Posterior vena cava (tissue), 2 donors: ENCODE results near the gene CRACR2A. TPM values are rescaled to one million over a fixed set of nuclear protein-coding genes. Genes with fewer than 3 reads are reported as not detected.

Experiments used
- total RNA-seq, 2 donors: library from RNA; stranded (reverse); fragmentation: NEBNext Ultra II Directional; extraction: Animal tissue kit (Norgen Biotek cat#: 25700); gene quantifications; one replicate each; pipeline ENCODE4 v1.2.1, GENCODE V29; 2021
- donor health status: DM: yes; HTN: yes; CAD: no.
- donor health status: DM: yes; HTN: yes; CAD: no.

Gene CRACR2A
- total RNA-seq, 2 donors from 2014 or later = 3.7 to 5.1 TPM

Other genes starting within 250 kb of the CRACR2A start
- 10 to 100 TPM; 10.0 to 10.4 TPM for gene PARP11, start 120.3 kb upstream of the CRACR2A start, total RNA-seq